Measurements from ENCODE around the gene SSC4D.
"Not testable (repeated sequence)": the region's sequence is repeated elsewhere in the genome, so short reads cannot be mapped to it uniquely, and the experiment has no call there.

Gene SSC4D

GRCh38 chr7:76417654-76418310, 8.3 kb upstream of the SSC4D start:
- not testable (repeated sequence) for DNase-seq

GRCh38 chr7:76412249-76412648, 2.8 kb upstream of the SSC4D start:
- no peak for DNase-seq

- no peak for DNase-seq
Measured at GRCh38 chr7:76411626-76412025, 2.1 kb upstream of the SSC4D start.

- no peak for DNase-seq
Measured at GRCh38 chr7:76408121-76408560, 1.4 kb downstream of the SSC4D start.

GRCh38 chr7:76407718-76408117, 1.8 kb downstream of the SSC4D start:
- DNase-seq: no peak

GRCh38 chr7:76405738-76406137, 3.8 kb downstream of the SSC4D start:
- DNase-seq: no peak

- DNase-seq: no peak
Measured at GRCh38 chr7:76403780-76404494, 5.6 kb downstream of the SSC4D start.

- not testable (repeated sequence) for DNase-seq
Measured at GRCh38 chr7:76403097-76403496, 6.4 kb downstream of the SSC4D start.

GRCh38 chr7:76400248-76400647, 9.2 kb downstream of the SSC4D start:
- DNase-seq: no peak

- DNase-seq: no peak
Measured at GRCh38 chr7:76397409-76398183, 11.9 kb downstream of the SSC4D start.

- no peak for DNase-seq
Measured at GRCh38 chr7:76396864-76397263, 12.6 kb downstream of the SSC4D start.

- DNase-seq: no peak
Measured at GRCh38 chr7:76395965-76396726, 13.4 kb downstream of the SSC4D start.

- DNase-seq: not testable (repeated sequence)
Measured at GRCh38 chr7:76395605-76395964, 13.9 kb downstream of the SSC4D start.

GRCh38 chr7:76394957-76395356, 14.5 kb downstream of the SSC4D start:
- no peak for DNase-seq

- peak; percentile 85 for DNase-seq
Measured at GRCh38 chr7:76393116-76394031, 16.1 kb downstream of the SSC4D start.

GRCh38 chr7:76392531-76393115, 16.9 kb downstream of the SSC4D start:
- DNase-seq: no peak

- DNase-seq: no peak
Measured at GRCh38 chr7:76390092-76390491, 19.4 kb downstream of the SSC4D start.

- not testable (repeated sequence) for DNase-seq
Measured at GRCh38 chr7:76387789-76388188, 21.7 kb downstream of the SSC4D start.

- no peak for DNase-seq
Measured at GRCh38 chr7:76386691-76387260, 22.7 kb downstream of the SSC4D start.

- no peak for DNase-seq
Measured at GRCh38 chr7:76383089-76383944, 26.2 kb downstream of the SSC4D start.

All from KG1 (cell line).